Liver (tissue), 9 donors: ENCODE results near the gene SPATA13. TPM values are rescaled to one million over a fixed set of nuclear protein-coding genes. Genes with fewer than 3 reads are reported as not detected.

Experiments used
- DNase-seq: peaks from one replicate; pipeline ENCODE4 v3.0.0-alpha.2; 2017; ENCODE audit warnings: low spot score
- H3K27ac ChIP-seq, 2 donors: one replicate each; pipeline ENCODE4 v1.7.0; 2013; ENCODE audit warnings: inconsistent platforms in 2 of 2, low read length in 2 of 2, control low read depth in 1 of 2, low read depth in 1 of 2, mild to moderate bottlenecking in 1 of 2
- H3K27me3 ChIP-seq, 4 donors: one replicate each; pipeline versions ENCODE4 v1.6.1 to v1.7.0; 2013; ENCODE audit warnings: low read length in 3 of 4, inconsistent platforms in 1 of 4, mild to moderate bottlenecking in 1 of 4, moderate library complexity in 1 of 4; ENCODE audit not compliant: control insufficient read depth in 4 of 4, insufficient read depth in 4 of 4
- H3K36me3 ChIP-seq, 4 donors: one replicate each; pipeline versions ENCODE4 v1.6.1 to v1.7.0; 2013; ENCODE audit warnings: low read length in 3 of 4, mild to moderate bottlenecking in 3 of 4, low read depth in 1 of 4, moderate library complexity in 1 of 4; ENCODE audit not compliant: control insufficient read depth in 4 of 4, insufficient read depth in 3 of 4
- H3K4me1 ChIP-seq, 4 donors: one replicate each; pipeline versions ENCODE4 v1.6.1 to v1.7.0; 2013; ENCODE audit warnings: low read length in 3 of 4, mild to moderate bottlenecking in 3 of 4, moderate library complexity in 1 of 4; ENCODE audit not compliant: control insufficient read depth in 4 of 4, insufficient read depth in 4 of 4
- H3K4me3 ChIP-seq, 3 donors: one replicate each; pipeline versions ENCODE4 v1.6.1 to v1.7.0; 2013; ENCODE audit warnings: low read length in 3 of 3, control low read depth in 1 of 3, low read depth in 1 of 3, mild to moderate bottlenecking in 1 of 3
- H3K9ac ChIP-seq, 2 donors: one replicate each; pipeline ENCODE4 v1.7.0; 2013; ENCODE audit warnings: low read length in 2 of 2, mild to moderate bottlenecking in 2 of 2, moderate library complexity in 2 of 2, control low read depth in 1 of 2, low read depth in 1 of 2
- H3K9me3 ChIP-seq, 4 donors: one replicate each; pipeline versions ENCODE4 v1.6.1 to v1.7.0; 2013; ENCODE audit warnings: low read length in 3 of 4; ENCODE audit not compliant: control insufficient read depth in 4 of 4
- EGR1 ChIP-seq, 2 donors: IDR thresholded peaks; 2 replicates each; pipeline ENCODE4 v1.6.1; 2016 to 2018; ENCODE audit warnings: antibody characterized with exemption in 2 of 2, low read depth in 2 of 2
- FOXA1 ChIP-seq: IDR thresholded peaks from 2 replicates; pipeline ENCODE4 v1.6.1; 2016; ENCODE audit warnings: antibody characterized with exemption
- FOXA2 ChIP-seq: IDR thresholded peaks from 2 replicates; pipeline ENCODE4 v1.6.1; 2016; ENCODE audit warnings: antibody characterized with exemption
- GABPA ChIP-seq, 2 donors: IDR thresholded peaks in 1 of 2; conservative IDR thresholded peaks in 1 of 2; 2 replicates each; pipeline ENCODE4 v1.6.1; 2016; ENCODE audit warnings: antibody characterized with exemption in 2 of 2, mild to moderate bottlenecking in 1 of 2, moderate library complexity in 1 of 2
- HNF4A ChIP-seq, 2 donors: conservative IDR thresholded peaks; 2 replicates each; pipeline ENCODE4 v1.6.1; 2016; ENCODE audit warnings: antibody characterized with exemption in 2 of 2, mild to moderate bottlenecking in 2 of 2
- HNF4G ChIP-seq: IDR thresholded peaks from 2 replicates; pipeline ENCODE4 v1.6.1; 2016; ENCODE audit warnings: antibody characterized with exemption
- JUND ChIP-seq, 2 donors: IDR thresholded peaks; 2 replicates each; pipeline ENCODE4 v1.6.1; 2016; ENCODE audit warnings: antibody characterized with exemption in 2 of 2
- MAX ChIP-seq: IDR thresholded peaks from 2 replicates; pipeline ENCODE4 v1.6.1; 2016; ENCODE audit warnings: antibody characterized with exemption
- NR2F2 ChIP-seq: IDR thresholded peaks from 2 replicates; pipeline ENCODE4 v1.6.1; 2016; ENCODE audit warnings: antibody characterized with exemption
- RAD21 ChIP-seq, 2 donors: IDR thresholded peaks; 2 replicates each; pipeline ENCODE4 v1.6.1; 2016; ENCODE audit warnings: antibody characterized with exemption in 2 of 2, mild to moderate bottlenecking in 2 of 2
- REST ChIP-seq: IDR thresholded peaks from 2 replicates; pipeline ENCODE4 v1.6.1; 2016; ENCODE audit warnings: antibody characterized with exemption, mild to moderate bottlenecking
- RXRA ChIP-seq, 2 donors: IDR thresholded peaks; 2 replicates each; pipeline ENCODE4 v1.6.1; 2017 to 2018; ENCODE audit warnings: antibody characterized with exemption in 2 of 2, mild to moderate bottlenecking in 1 of 2
- SP1 ChIP-seq: IDR thresholded peaks from 2 replicates; pipeline ENCODE4 v1.6.1; 2018; ENCODE audit warnings: antibody characterized with exemption, mild to moderate bottlenecking
- TAF1 ChIP-seq: conservative IDR thresholded peaks from 2 replicates; pipeline ENCODE4 v1.6.1; 2016; ENCODE audit warnings: antibody characterized with exemption, mild to moderate bottlenecking
- YY1 ChIP-seq: IDR thresholded peaks from 2 replicates; pipeline ENCODE4 v1.6.1; 2016; ENCODE audit warnings: antibody characterized with exemption, mild to moderate bottlenecking
- ZBTB33 ChIP-seq: IDR thresholded peaks from 2 replicates; pipeline ENCODE4 v1.6.1; 2016; ENCODE audit warnings: antibody characterized with exemption
- WGBS: extraction: QIAGEN DNeasy Blood & Tissue Kit; methylation state at CpG from one replicate; pipeline ENCODE4 v1.1.7; 2013; 5-methylcytosine and 5-hydroxymethylcytosine counted together
- polyA plus RNA-seq, 2 donors: library from polyadenylated mRNA; stranded (reverse) in 1 of 2; unstranded in 1 of 2; fragments of 200-250 nt in 1 of 2; fragments of >200 nt in 1 of 2; fragmentation: Nextera tagmentation in 1 of 2; extraction: Ambion mirVana in 1 of 2; gene quantifications; one replicate each; pipeline versions ENCODE4 v1.2.1 to v1.2.3, GENCODE V29; 2013 to 2015
- total RNA-seq, 2 donors: library from RNA; depleted of rRNA; stranded (reverse); fragments of >200 nt; gene quantifications; one replicate each; pipeline ENCODE4 v1.2.3, GENCODE V29; 2014
- TF ChIP-seq, protein P1 (sequence below): fragments of 150-350 bp; IDR thresholded peaks from 2 replicates; pipeline ENCODE4 v1.5.1; 2017; ENCODE audit warnings: improper control_type of control experiment, low read depth, low read length; ENCODE audit not compliant: missing input control
- TF ChIP-seq, protein P2 (sequence below): IDR thresholded peaks from 2 replicates; pipeline ENCODE4 v1.6.1; 2016; ENCODE audit warnings: antibody characterized with exemption
- donor health status: healthy.
- donor health status: healthy.
- donor health status: healthy.
- donor health status: healthy.
- donor health status: healthy.

Gene SPATA13
- total and polyA plus RNA-seq, 4 donors = 10.0 to 57.6 (median 20.4) TPM

DNA sequence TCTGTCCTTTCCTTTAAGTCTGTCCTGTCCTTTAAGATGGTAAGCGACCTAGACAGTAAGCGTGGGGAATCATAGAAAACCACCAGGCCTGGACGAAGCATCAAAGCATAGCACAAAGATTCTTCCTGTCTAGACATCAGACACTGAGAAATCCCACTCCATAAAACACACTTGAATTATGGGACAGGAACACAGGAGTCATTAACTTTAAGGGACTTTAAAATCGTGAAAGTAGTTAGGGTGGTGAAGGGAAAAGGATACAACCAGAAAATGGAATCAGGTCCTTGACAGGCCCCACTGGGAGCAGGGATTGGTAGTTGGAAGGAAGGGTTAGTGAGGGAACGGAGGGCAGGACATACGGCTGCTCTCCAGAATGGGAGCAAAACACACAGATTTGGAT is 117.2 kb downstream of the SPATA13 start:
- no peaks in the 10 kb centered on the region for H3K9me3 ChIP-seq
- H3K27ac ChIP-seq = no peak overlapping the region
- H3K27me3 ChIP-seq = no peaks in the 10 kb centered on the region
- no peak overlapping the region for H3K4me3 ChIP-seq
- no peak for TF ChIP-seq REST
- H3K9ac ChIP-seq = no peak overlapping the region
- WGBS = 93% methylated on average over 6 of the region's 6 CpGs
- DNase-seq = no peak
- peaks cover 0 to 11% (median 6%) of the 10 kb centered on the region in 4 donors for H3K36me3 ChIP-seq
- peaks cover 0 to 3% (median 0%) of the 10 kb centered on the region in 4 donors for H3K4me1 ChIP-seq

GRCh38 chr13:24279327-24280110 is 119.0 kb downstream of the SPATA13 start:
- H3K9ac ChIP-seq = no peak overlapping the region

More at GRCh38 chr13:24279327-24280110, 119.0 kb downstream of the SPATA13 start:
- Histone ChIP-seq H3K4me1 (peaks cover 0 to 2% (median 0%) of the 10 kb centered on the region in 4 donors), H3K27ac (no peak overlapping the region), H3K4me3 (no peak overlapping the region), H3K36me3 (peaks cover 0 to 23% (median 13%) of the 10 kb centered on the region in 4 donors), H3K27me3 (no peaks in the 10 kb centered on the region), H3K9me3 (no peaks in the 10 kb centered on the region)
- WGBS = 92% methylated on average over 8 of the region's 8 CpGs
- DNase-seq = no peak
- no peak for TF ChIP-seq GABPA (IDR thresholded peaks at IDR 0.05 in 1 of 2, conservative IDR thresholded peaks at IDR 0.05 in 1 of 2)
- TF ChIP-seq MAX = no peak
- TF ChIP-seq JUND (IDR thresholded peaks at IDR 0.05) = no peak
- TF ChIP-seq, protein P1, sequence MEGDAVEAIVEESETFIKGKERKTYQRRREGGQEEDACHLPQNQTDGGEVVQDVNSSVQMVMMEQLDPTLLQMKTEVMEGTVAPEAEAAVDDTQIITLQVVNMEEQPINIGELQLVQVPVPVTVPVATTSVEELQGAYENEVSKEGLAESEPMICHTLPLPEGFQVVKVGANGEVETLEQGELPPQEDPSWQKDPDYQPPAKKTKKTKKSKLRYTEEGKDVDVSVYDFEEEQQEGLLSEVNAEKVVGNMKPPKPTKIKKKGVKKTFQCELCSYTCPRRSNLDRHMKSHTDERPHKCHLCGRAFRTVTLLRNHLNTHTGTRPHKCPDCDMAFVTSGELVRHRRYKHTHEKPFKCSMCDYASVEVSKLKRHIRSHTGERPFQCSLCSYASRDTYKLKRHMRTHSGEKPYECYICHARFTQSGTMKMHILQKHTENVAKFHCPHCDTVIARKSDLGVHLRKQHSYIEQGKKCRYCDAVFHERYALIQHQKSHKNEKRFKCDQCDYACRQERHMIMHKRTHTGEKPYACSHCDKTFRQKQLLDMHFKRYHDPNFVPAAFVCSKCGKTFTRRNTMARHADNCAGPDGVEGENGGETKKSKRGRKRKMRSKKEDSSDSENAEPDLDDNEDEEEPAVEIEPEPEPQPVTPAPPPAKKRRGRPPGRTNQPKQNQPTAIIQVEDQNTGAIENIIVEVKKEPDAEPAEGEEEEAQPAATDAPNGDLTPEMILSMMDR = no peak
- TF ChIP-seq HNF4G = no peak
- TF ChIP-seq NR2F2 = no peak
- TF ChIP-seq, protein P2, sequence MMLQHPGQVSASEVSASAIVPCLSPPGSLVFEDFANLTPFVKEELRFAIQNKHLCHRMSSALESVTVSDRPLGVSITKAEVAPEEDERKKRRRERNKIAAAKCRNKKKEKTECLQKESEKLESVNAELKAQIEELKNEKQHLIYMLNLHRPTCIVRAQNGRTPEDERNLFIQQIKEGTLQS = no peak
- TF ChIP-seq EGR1 (IDR thresholded peaks at IDR 0.05; ENCODE audit: low read depth in 2 of 2) = no peak
- TF ChIP-seq ZBTB33 = no peak
- no peak for TF ChIP-seq REST
- TF ChIP-seq TAF1 = no peak
- TF ChIP-seq YY1 = no peak
- TF ChIP-seq RXRA (IDR thresholded peaks at IDR 0.05) = no peak
- no peak for TF ChIP-seq SP1
- no peak for TF ChIP-seq RAD21 (IDR thresholded peaks at IDR 0.05)
- no peak for TF ChIP-seq FOXA2
- no peak for TF ChIP-seq HNF4A (conservative IDR thresholded peaks at IDR 0.05)
- TF ChIP-seq FOXA1 = no peak
